ENCODE results near the gene COL11A2.
"Not testable (repeated sequence)": the region's sequence is repeated elsewhere in the genome, so short reads cannot be mapped to it uniquely, and the experiment has no call there.

Gene COL11A2

DNA sequence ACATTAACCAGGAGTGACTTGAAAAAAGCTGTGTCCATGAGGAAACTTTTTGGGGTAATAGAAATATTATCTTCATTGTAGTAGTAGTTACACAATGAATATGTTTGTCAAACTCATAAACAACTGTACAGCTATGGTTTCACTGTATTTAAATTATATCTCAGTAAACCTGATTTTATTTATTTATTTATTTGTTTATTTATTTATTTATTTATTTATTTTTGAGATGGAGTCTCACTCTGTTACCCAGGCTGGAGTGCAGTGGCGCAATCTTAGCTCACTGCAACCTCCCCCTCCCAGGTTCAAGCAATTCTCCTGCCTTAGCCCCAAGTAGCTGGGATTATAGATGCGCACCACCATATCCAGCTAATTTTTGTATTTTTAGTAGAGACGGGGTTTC, 41.7 kb downstream of the COL11A2 start:
- not testable (repeated sequence) for DNase-seq

DNA sequence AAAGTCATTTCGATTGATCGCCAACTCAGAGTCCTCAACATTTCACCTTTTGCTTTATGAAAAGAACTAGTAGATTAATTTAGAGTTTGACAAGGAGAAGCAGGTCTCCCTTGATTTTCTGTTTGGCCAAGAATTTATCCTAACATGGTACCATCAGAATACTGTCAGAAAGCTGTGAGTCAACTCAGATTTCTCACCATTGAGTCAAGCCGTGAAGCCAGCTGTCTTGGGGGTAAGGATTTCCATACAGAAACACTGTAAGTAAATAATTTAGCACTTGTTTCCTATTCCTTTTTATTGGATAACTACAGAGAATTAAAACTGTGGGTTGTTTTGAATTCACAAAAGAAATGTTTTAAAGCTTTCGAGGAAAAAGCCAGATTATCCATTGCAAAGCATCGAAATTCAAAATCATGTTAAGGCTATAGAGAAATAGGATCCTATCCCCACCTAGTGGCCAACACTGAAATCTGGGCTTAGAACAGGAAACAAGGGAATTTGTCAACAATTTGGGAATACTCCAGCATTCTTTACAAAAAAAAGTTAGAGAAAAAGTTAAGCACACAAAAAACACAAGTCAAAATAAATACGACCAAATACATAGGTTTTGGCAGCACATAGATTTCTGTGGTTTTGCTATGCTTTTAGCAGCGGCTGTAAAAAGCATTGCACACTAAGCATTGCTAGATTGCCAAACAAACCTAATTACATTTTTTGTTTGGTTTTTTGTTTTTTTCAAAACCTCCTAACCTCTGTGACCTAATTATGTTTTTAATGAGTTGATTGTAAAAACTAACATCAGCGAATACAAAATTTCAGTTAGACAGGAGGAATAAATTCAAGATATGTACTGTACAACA, 44.2 kb downstream of the COL11A2 start:
- DNase-seq: no peak

DNA sequence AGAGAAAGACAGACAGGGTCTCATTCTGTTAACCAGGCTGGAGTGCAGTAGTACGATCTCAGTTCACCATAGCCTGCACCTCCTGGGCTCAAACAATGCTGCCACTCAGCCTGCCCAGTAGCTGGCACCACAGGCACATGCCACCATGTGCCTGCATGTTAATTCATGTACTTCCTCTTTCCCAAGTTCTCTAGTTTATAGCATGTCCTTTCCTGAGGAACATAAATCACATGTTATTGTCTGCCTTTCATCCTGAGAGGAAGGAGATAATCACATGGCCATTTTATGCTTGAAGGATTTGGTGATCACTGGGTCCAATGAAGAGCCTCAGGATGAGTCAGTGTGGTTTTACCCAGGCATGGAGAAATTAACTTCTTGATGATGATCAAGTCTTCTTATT, 47.9 kb downstream of the COL11A2 start:
- no peak for DNase-seq

DNA sequence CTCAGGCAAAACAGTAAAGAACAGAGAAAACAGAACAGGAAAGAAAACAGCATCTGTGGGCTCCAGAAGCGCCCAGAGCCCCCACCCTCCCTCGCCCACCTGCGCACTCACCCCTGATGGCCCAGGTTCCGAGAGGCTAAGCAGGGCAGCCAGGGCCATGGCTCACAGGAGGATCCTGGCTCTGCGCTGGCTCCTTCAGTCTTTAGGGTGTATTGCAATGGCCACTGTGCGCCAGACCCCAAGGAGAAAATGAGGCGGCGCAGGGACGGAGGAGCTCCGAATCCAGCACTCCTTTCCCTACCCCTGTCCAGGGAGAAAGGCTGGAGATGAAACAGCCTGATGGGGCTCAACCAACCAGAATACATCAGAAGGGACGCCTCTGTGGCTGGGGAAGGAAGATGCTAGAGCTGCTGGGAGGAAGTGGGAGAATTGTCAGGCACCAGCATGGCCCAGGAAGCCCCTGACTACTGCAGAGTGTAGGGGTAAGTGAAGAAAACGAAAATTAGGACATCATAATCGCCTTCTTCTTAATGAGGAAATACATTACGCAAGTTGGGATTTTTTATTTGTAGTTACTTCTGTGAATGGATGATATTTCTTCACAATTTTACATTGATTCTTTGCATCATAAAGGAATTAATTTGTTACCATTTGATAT, 49.0 kb downstream of the COL11A2 start:
- DNase-seq: no peak

DNA sequence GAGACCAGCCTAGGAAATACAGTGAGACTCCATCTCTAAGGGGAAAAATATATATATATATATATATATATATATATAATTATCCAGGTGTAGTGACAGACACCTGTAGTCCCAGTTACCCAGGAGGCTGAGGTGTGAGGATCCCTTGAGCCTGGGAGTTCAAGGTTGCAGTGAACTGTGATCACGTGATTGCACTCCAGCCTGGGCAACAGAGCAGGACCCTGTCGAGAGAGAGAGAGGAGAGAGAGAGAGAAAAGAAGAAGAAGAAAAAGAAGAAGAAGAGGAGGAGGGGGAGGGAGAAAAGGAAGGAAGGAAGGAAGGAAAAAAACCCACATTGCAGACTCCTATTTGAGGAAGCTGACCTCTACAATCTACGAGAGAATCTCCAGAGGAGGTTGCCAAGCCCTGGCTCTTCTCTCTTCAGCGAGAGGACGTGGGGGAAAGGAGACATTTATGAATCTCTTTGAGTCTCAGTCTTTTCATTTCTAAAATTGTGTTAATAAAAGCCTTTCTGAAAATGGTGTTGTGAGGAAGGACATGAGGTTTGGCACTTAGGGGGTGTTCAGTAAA, 49.7 kb downstream of the COL11A2 start:
- DNase-seq: no peak

DNA sequence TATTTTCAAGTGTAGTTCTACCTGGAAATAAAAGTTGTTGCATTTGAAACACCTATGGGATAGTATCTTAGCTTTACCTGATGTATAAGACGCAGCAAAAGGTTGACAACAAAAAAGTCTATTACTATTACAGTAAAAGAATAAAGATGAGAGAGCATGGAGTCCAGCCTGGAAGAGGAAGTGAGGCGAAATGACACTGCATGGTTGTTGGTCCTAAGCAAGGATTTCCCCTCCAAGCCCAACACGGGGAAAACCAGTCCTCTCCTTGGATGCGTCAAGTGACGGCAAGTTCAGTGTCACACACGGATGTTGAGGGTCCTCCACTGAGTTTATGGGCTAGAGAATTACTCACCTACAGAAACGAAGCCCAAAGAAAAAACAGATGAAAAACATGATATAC, 51.7 kb downstream of the COL11A2 start:
- DNase-seq: no peak

DNA sequence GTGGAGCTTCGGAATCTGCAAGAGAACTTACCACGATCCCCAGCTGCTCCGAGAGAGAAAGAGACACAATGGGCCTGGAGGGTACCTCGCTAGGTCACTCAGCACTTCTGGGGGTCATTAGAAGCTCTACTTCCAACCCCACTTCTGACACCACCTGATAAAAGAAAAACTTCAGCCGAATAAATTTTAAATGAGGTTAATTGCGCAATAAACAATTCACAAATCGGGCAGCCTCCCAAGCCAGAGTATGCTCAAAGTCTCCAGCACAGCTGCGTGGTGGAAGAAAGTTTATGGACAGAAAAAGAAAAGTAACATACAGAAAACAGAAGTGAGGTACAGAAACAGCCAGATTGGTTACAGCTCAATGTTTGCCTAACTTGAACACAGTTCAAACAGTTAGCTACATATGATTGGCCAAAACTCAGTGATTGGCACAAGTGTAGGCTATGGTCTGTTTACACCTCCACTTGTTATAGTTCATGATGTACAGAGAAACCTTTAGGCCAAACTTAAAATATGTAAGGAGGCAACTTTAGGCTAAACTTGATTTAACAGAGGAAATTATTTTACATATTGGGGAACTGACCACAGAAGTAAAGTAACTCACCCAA, 52.6 kb downstream of the COL11A2 start:
- no peak for DNase-seq

DNA sequence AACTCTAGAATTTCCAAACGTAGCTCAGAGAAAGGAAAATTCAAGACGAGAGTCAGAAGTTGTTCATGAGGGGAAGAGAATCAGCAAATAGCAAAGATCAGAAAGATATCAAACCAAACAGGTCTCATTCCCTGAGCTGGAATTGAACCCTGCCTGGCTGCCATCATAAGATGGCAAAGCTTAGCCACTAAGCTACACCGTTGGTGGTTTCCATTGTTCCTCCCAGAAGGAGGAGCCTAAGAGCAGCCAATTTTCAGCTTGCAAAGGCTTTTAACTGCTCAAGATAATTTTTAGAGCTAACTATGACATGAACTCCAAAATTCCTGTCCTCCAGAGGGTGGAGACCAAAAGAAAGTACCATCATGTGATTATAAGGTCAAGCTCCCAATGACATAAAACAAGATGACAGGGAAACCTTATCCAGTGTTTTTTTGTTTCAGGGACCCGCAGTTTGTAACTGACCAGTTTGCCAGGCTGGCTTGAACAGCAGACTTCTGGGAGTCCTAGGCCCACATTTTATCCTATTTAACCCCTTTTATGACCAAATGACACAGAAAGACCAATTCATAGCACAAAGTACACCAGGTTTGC, 55.9 kb downstream of the COL11A2 start:
- no peak for DNase-seq

DNA sequence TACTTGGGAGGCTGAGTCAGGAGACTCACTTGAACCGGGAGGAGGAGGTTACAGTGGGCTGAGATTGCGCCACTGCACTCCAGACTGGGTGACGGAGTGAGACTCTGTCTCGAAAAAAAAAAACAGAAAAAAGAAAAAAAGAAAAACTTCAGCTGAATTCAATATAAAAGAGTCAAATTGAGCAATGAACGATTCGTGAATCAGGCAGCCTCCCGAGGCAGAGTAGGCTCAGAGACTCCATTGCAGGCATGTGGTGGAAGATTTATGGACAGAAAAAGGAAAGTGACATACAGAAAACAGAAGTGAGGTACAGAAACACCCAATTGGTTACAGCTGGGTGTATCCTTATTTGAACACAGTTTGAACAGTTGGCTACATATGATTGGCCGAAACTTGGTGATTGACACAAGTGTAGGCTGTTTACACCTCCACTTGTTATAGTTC, 60.2 kb downstream of the COL11A2 start:
- DNase-seq: no peak

DNA sequence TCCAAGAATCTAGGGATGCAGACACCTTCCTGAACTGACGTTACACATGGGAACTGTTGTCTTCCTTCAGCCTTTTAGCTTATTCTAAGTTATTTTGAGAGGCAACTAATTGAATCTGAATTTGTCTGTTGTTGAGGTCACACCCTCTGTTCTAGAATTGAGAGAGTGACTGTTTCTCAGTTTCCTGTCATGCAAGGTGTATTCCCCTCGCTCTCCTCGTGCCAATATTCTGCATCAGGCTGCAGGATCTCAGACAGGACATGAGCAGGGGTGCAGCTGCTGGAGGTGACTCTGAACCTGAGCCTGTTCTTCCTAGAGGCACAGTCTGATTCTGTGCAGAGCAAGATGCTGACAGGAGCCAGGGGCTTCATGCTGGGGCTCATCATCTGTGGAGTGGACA, 63.9 kb downstream of the COL11A2 start:
- DNase-seq: no peak

DNA sequence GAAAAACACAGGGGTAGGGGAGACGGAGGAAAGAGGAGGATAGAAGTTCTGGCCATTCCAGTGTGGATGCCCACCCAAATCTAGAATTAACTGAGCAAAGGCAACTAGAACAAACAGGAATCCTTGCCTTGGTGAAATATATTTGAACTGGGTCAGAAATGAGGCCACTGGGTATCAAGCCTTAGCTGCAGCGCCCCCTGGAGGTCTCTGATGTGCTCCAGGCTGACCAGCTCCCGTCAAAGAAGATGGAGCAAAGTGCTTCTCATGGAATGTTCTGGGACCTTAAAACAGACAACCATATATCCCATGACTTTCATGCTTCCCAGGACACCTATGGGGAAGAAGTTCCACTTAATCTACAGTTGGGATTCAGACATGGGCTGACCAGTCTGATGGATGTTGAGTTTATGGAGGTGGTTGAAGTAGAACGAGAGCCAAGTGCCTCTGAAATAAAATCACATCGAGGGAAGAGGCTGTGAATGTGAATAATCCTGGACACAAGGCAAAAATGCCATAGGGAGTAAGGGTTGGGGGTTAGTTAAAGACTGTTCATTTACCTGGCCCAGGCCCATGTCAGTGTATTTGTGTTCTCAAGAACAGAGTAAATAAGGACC, 66.1 kb downstream of the COL11A2 start:
- DNase-seq: peak; percentile 70

DNA sequence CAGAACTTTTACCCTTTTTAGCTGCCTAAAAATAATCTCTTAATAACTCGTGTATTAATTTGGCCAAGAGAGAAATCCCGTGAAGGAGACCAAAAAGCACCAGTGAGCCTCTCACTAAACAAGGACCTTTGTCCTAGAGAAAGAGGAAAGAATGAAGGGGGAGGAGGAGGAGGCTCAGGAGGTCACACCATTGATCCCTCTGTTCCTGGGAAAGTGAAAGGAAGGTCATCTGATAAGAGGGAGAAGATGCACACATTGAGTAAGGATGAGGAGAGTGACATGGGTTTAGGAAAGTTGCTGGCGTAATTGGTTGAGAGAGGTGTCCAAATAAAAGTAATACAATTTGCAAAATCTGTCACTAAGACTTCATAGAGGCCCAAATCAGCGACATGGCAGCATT, 67.3 kb downstream of the COL11A2 start:
- DNase-seq: no peak

DNA sequence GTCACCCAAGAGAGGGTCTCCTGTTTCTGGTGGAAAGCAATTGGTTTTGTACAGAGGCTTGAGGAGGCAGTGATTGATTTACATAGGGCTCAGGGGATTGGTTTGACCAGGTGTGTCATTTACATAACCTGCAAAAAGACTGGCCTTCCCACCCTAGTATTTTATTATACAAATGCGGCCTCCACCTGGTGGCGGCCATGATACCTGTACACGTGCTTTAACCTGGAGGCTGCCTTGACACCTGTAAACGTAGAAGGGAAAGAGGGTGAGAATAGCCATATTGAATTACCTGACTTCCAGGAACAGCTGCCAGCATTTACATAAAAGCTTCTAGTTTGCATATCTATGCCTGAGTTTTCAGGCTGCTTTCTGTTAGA, 67.8 kb downstream of the COL11A2 start:
- no peak for DNase-seq

DNA sequence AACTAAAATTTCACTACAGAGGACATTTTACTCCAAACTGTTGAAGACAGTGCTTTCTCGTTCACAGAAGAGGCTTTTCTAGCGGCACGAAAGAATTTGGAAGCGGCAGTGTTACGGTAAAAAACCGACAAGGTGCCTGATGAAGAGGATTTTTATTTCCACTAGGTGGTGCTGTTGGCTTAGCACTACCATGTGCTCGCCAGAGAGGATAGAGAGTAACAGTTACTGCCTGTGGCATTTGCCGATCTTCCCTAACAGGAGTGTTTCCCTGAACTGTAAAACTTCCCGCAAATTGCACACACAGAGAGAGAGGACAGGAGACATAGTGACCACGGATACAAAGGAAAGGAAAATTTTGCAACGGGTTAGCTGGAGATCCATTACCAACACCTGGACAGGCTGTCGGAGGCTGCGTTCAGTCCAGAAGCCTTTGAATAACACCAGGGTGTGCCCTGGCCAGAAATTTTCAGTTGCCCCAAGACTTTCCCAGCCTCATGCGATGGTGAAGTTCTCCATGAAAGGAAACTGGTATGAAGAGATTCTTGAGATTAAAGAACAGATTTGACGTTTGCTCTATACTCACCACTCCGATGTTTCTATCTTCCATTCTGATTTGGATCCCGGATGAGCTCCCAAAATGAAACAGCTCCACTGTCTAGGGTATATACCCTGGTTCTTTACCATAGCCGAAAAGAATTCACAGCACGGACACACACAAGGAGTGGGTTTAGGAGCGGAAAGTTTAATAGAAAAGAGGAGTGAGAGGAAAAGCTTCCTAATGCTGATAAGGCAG, 68.3 kb downstream of the COL11A2 start:
- no peak for DNase-seq

DNA sequence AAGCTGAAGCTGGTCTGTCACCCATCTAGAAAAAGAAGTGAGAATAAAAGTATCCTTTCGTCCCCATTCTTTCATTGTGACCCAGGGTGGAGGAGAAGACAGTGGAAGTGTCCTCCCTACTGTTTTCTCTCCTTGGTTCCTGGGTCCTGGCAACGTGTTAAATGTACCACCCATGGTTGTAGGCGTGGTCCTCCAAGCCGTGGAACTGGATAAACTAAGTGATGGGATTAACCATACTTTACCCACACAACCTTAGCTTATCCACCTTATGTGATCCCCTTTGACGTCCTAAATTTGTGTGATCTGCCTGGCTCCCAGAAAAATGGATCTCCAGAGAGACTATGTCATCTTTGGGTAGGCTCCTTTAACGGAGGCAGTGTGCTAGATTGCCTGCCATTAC, 69.1 kb downstream of the COL11A2 start:
- DNase-seq: no peak

DNA sequence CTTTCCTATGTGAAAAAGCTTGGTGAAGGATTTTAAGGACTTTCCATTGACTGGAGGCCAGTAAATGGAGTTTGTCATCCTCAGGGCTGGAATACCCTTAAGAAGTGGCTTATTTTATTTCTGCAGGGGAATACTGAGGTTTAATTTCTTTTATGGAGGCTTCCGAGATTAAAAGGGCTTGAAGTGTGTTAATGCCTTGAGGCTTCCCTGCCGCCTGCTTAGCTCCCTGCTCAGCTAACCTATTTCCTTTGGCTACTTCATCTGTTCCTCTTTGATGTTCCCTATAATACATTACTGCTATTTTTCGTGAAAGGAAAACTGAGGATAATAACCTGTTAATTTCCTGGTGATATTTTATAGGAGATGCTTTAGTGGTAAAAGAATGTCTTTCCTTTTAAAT, 72.3 kb downstream of the COL11A2 start:
- DNase-seq: no peak

DNA sequence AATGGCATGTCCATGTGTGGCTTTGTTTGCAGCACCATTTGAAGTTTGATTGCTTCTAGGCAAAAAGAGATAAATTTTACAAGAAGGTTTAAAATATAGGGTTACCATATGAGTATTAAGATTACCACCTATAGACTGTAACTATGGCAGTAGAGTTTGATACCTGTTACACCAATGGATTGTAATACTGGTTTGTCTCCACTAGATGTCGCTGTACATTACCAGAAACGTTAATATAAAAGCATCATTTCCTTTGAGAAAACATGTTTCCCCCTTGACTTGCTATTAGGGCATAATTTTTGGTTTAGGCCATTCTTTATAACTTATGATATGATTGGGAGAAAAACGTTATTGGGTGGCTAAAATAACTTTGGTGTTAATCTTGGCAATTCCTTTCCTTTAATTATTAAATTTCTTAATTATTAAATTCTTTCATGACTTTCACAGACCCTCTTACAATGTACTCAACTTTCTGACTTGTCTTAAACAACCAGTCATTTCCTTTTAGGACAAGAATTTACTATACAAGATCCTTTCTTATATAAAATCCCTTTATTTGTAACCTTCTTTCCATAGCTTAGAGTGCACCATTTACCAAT, 73.6 kb downstream of the COL11A2 start:
- no peak for DNase-seq

DNA sequence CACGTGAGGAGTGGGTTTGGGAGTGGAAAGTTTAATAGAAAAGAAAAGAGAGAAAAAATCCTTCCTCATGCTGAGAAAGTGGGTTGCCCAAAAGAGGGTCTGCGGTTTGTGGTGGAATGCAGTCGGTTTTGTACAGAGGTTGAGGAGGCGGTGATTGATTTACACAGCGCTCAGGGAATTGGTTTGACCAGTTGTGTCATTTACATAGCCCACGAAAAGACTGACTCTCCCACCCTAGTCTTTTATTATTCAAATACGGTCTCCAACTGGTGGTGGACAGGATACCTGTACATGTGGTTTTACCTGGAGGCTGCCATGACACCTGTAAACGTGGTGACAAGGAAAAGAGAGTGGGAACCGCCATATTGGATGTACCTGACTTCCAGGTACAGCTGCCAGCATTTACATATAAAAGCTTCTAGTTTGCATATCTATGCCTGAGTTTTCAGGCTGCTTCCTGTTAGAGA, 74.4 kb downstream of the COL11A2 start:
- no peak for DNase-seq

DNA sequence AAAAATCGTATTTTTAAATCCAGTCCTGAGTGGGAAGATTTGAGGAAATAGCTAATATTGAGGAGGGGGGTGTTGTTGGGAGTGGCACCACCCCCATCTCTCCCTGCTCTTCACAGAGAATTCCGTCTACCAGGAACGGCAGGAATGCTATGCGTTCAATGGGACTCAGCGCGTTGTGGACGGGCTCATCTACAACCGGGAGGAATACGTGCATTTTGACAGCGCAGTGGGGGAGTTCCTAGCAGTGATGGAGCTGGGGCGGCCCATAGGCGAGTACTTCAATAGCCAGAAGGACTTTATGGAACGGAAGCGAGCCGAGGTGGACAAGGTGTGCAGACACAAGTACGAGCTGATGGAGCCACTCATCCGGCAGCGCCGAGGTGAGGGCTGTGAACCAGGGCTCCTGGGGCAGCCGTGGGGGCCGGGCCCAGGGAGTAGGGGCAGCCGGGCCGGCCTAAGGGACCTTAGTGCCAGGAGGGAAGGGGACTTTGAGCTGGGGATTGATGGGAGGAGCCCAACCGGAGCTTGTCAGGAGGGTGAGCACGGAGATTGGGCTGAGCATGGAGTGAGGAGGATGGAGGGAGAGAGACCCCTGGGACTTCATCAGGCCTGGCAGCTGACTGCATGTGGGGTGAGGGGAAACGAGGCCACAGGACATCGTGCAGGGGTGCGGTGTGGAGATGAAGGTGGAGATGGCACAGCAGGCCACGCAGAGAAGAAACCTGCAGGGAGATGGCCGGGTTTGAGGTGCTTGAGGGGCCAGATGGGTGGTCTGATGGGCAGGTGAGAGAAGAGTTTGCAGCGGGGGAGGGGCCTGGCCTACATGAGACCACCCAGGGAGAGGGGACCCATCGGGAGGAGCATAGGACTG, 75.2 kb downstream of the COL11A2 start:
- no peak for DNase-seq

DNA sequence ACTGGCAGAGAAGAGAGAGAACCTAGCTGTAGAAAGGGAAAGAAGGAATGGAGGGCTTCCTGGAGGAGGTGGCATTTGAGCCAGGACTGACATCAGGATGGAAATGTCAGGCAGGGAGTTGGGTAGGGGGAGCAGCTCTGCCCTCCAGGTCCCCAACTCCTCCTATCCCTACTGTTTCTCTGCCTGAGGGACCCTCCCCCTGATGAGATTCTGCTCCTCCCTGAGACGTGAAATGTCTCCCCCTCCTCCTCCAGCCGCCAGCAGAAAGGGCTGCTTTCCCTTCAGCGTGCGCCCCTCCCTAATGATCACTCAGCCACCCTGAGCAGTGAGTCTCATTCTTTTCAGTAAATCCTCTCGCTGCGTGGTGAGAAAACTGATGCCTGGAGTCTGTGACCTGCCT, 75.8 kb downstream of the COL11A2 start:
- no peak for DNase-seq

DNA sequence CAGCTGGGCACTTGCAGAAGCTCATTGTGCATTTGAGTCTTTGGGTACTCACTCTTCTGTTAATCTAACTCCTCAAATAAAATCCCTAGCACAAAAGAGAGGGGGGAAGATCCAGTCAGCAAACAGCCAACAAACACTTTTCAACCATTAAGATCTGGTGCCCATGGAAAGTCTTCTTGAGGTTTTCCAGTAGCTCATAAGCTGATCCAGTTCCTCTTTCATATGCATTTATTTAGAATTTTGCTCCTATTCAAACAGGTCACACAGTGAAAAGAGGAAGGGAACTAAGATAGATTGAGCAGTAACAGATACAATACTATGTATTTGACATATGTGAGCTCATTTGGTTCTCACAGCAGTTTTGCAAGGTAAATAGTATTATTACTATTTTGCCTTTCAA, 77.9 kb downstream of the COL11A2 start:
- DNase-seq: no peak

All from activated CD4-positive, CD25-positive, alpha-beta regulatory T cell treated with anti-CD3 and anti-CD28 coated beads, Interleukin-2, amount 50 U/mL, for 72 hours (primary cell).